C4-2B (cell line): Measurements from ENCODE around the gene DUSP6.

Source experiments
- H3K27ac ChIP-seq: fragments of 450-650 bp; 2 replicates; pipeline ENCODE4 v1.5.1; 2017
- ZFX ChIP-seq: fragments of 450-650 bp; IDR thresholded peaks from 2 replicates; pipeline ENCODE4 v1.6.1; 2017
- TF ChIP-seq, protein P1 (sequence below): fragments of 450-650 bp; conservative IDR thresholded peaks from 2 replicates; pipeline ENCODE4 v1.5.1; 2017; ENCODE audit warnings: mild to moderate bottlenecking

Gene DUSP6

DNA sequence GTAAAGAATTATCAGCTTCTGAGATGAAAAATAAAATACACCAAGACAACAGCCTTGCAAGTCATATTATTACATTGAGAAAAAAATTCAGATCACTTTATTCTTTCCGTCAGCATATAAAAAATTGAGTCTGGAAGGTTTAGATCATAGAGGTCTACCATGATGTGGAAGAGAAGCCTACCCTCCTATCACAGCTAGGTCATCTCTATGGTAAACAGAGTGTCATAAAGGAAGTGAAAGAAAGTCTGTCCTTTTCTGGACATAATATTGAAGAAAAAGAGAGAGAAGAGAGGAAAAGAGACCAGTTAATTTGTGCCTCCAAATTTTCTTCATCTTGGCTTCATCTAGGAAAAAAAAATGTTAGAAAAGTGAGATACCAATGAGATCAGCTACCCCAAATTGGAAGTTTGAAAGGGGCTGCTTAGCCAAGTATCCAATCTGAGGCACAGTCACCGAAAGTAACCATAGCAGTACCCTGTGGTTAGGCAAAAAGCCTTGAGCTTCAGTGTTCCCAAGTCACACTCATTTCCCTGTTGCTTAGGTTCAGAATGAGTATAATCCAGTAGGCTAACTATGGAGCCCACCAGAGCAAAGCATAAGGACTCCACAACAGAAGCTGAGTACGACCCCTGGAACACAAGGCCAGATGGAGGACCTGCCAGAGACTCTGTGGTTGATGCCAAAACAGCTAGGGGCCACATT is 38.1 kb downstream of the DUSP6 start:
- no peak overlapping the region for H3K27ac ChIP-seq
- TF ChIP-seq, protein P1, sequence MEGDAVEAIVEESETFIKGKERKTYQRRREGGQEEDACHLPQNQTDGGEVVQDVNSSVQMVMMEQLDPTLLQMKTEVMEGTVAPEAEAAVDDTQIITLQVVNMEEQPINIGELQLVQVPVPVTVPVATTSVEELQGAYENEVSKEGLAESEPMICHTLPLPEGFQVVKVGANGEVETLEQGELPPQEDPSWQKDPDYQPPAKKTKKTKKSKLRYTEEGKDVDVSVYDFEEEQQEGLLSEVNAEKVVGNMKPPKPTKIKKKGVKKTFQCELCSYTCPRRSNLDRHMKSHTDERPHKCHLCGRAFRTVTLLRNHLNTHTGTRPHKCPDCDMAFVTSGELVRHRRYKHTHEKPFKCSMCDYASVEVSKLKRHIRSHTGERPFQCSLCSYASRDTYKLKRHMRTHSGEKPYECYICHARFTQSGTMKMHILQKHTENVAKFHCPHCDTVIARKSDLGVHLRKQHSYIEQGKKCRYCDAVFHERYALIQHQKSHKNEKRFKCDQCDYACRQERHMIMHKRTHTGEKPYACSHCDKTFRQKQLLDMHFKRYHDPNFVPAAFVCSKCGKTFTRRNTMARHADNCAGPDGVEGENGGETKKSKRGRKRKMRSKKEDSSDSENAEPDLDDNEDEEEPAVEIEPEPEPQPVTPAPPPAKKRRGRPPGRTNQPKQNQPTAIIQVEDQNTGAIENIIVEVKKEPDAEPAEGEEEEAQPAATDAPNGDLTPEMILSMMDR, result no peak
- no peak for TF ChIP-seq ZFX

DNA sequence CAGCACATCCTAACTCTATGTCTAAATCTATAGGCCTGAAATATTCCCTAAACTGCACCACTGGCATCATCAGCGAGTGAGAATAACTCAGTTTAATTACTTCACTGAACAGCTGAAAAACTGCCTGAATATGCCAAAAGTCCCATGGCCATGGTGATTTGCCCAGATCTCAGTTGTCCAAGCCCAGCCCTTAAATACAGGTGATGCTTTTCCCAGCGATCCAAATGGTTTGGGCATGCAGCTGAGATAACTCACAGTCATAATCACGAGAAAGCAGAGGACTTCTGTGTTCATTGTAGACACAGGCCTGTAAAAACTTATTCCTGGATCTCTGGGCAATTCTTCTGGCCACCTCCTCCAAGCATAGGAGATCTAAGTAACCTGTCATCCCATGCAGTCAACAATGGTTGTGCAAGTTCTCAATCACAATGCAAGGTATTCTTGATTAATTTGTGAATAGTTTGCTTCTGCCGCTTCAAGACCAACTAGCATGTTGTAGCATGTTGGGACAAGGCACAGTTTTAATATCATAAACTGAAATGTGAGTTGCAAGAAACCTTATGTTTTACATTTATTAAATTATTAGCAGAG is 40.5 kb downstream of the DUSP6 start:
- no peak for TF ChIP-seq ZFX
- TF ChIP-seq, protein P1, result no peak

DNA sequence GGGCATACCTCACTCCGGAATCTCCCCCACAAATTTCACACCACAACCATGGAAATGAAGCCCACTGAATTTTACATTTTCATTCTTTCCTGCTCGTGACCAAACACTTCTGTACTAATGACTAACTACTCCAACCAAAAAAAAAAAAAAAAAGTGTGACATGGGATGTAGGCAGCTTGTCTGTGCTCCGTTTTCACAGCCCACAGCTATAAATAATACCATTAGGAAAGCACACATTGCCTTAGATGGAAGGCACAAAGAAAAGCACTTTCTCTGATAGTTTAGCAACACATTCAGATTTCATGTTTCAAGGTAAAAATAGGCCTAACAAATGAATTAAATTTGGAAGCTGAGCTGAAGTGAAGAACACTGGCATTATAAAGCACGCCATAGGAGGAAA is 42.5 kb downstream of the DUSP6 start:
- no peak for TF ChIP-seq ZFX
- TF ChIP-seq, protein P1, result no peak
- no peak overlapping the region for H3K27ac ChIP-seq

More for the DNA sequence above, 40.5 kb downstream of the DUSP6 start:
- H3K27ac ChIP-seq, result no peak overlapping the region

DNA sequence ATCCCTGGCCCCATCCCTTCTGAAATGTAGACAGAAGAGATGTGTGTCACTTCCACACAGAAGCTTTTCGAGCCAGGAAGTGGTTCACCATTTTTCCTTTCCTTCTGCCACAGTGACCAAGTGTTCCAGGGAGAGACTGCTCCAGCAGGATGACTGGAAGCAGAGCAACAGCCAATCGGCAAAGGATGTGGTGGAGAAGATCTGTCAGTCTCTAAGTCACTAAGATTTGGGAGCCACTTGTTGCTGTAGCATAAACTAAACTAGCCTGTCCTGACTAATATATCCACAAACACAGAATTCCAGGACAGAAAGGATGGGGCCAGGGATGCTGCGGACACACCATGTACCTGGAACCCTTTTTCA is 42.9 kb downstream of the DUSP6 start:
- TF ChIP-seq, protein P1, result no peak
- no peak for TF ChIP-seq ZFX
- no peak overlapping the region for H3K27ac ChIP-seq

DNA sequence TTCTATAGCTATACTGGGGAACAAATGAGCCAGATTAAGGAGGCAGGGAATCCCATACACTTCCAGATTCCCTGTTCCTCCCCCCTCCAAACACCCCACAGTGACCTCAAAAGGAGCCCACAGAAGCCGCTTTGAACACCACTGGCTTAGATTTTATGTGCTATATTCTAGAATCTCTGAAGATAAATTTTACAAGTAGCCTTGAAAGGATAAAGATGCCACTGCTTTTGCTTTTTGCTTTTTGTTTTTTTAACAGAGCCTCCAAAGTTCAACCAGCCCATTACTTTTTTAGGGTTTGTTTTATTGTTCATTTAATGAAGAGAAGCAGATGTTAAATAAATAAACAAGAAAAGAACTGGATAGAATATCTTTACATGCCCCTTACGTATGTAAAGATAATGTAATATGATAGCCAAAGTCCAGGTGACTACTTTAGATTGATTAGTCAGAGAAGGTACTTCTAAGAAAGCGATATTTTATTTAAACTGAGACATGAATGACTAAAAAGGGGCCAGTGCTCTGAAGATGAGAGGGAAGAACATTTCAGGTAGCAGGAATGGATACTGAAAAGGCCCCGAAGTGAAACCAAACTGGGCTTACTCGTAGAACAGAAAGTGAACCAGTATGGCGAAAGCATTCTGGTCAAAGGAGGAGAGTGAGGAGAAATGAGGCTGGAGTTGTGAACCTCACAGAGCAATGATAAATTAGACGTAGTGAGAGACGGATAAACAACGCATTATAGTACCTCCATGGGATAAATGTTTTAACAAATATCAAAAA is 44.6 kb downstream of the DUSP6 start:
- H3K27ac ChIP-seq, result no peak overlapping the region
- TF ChIP-seq ZFX, result no peak
- TF ChIP-seq, protein P1, result no peak

DNA sequence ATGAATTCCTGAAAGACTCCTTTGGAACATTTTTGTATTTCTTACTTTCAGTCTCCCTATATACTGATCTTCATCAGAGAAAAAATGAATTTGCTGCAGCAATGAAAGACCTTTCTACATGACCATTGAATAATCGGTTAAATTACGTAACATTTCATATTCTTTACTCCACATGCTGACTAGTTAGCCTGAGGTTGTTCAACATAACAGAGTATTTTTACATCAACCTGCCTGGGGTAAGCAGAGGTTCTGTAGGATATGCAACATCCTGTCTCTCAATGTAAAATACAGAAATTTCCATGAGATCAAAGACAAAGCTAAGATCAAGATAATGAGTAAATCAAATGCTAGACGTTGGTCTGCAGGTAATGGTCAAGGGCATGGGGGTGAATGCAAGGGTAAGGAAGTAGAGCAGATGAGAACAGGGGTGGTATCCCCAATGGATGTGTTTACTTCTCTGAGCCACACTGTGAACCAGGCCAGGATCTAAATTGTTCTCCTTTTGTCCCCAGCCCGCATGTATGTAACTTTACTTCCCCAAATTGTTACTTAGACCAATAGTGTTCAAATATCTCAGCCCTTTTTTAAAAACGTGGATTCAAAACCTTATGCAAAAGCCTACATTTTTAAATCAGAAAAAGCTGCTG is 45.4 kb downstream of the DUSP6 start:
- H3K27ac ChIP-seq, result no peak overlapping the region
- TF ChIP-seq, protein P1, result no peak
- no peak for TF ChIP-seq ZFX
